ENCODE data around the gene SPPL2C. TPM values are rescaled to one million over a fixed set of nuclear protein-coding genes. Genes with fewer than 3 reads are reported as not detected.

SPPL2C gene
- polyA plus RNA-seq, 1 donor (not counting 4 experiments of a cell fraction or from before 2014, with no cell fraction given), result not detected

DNA sequence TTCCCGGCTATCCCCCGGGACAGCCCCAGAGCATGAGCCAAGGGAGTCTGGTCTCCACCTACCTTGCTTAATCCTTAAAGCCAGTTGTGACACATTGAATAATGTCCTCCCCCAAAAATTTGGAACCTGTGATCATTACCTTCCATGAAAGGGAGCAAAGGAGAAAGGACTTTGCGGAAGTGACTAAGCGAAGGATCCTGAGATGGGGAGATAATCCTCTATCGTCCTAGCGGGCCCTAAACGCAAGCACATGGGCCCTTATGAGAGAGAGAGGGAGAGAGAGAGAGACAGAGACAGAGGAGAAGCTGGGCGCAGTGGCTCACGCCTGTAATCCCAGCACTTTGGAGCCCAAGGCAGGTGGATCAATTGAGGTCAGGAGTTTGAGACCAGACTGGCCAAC, 9.5 kb downstream of the SPPL2C start:
- H3K27ac ChIP-seq (ENCODE audit: control insufficient read depth, insufficient read depth, low read length), result no peak overlapping the region
- H3K9me1 ChIP-seq (ENCODE audit: control insufficient read depth, extremely low read depth, insufficient read depth, low read length), result no peaks in the 10 kb centered on the region
- DNase-seq (ENCODE audit: low read depth, low spot score), result no peak
- no peaks in the 10 kb centered on the region for H3K4me1 ChIP-seq (ENCODE audit: control insufficient read depth, extremely low read depth, insufficient read depth, low read length)
- dilution Hi-C loops (cut with MboI; ENCODE audit: extremely low pct_ligation_motif_present, low sequenced_read_pairs), result loop anchor here (25.0 kb wide), 1 partner anchor 217 kb away; no protein-coding TSS in a partner anchor
- no peak overlapping the region for H3K4me2 ChIP-seq (ENCODE audit: control insufficient read depth, extremely low read depth, insufficient read depth, low read depth, low read length)
- no peaks in the 10 kb centered on the region for H3K9me3 ChIP-seq (ENCODE audit: control insufficient read depth, low read depth, low read length)
- H3K9ac ChIP-seq (ENCODE audit: control insufficient read depth, extremely low read depth, insufficient read depth, low read length), result no peak overlapping the region
- H3K79me2 ChIP-seq (ENCODE audit: control insufficient read depth, insufficient read depth, low read length), result no peaks in the 10 kb centered on the region
- H3K36me3 ChIP-seq (ENCODE audit: control insufficient read depth in 2 of 2, extremely low read depth in 1 of 2, insufficient read depth in 2 of 2, low read length in 2 of 2), result no peaks in the 10 kb centered on the region
- H3K4me3 ChIP-seq (ENCODE audit: control insufficient read depth in 2 of 3, extremely low read depth in 1 of 3, insufficient read depth in 2 of 3, low read depth in 1 of 3, low read length in 3 of 3), result no peak overlapping the region
- no peaks in the 10 kb centered on the region for H4K20me1 ChIP-seq (ENCODE audit: control insufficient read depth, extremely low read depth, insufficient read depth, low read length)
- no peak overlapping the region for H2AFZ ChIP-seq (ENCODE audit: control insufficient read depth, low read length)
- TF ChIP-seq, protein P1, sequence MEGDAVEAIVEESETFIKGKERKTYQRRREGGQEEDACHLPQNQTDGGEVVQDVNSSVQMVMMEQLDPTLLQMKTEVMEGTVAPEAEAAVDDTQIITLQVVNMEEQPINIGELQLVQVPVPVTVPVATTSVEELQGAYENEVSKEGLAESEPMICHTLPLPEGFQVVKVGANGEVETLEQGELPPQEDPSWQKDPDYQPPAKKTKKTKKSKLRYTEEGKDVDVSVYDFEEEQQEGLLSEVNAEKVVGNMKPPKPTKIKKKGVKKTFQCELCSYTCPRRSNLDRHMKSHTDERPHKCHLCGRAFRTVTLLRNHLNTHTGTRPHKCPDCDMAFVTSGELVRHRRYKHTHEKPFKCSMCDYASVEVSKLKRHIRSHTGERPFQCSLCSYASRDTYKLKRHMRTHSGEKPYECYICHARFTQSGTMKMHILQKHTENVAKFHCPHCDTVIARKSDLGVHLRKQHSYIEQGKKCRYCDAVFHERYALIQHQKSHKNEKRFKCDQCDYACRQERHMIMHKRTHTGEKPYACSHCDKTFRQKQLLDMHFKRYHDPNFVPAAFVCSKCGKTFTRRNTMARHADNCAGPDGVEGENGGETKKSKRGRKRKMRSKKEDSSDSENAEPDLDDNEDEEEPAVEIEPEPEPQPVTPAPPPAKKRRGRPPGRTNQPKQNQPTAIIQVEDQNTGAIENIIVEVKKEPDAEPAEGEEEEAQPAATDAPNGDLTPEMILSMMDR (optimal IDR thresholded peaks at IDR 0.05 in 1 of 3, IDR thresholded peaks at IDR 0.05 in 1 of 3, conservative IDR thresholded peaks at IDR 0.05 in 1 of 3; ENCODE audit: extremely low read depth in 1 of 3, insufficient read depth in 2 of 3, low read length in 3 of 3), result no peak
- TF ChIP-seq EZH2 (IDR thresholded peaks at IDR 0.05; ENCODE audit: low read length), result no peak
- no peak for FAIRE-seq
- no peaks in the 10 kb centered on the region for H3K27me3 ChIP-seq (ENCODE audit: control insufficient read depth, extremely low read depth, insufficient read depth, low read length)

DNA sequence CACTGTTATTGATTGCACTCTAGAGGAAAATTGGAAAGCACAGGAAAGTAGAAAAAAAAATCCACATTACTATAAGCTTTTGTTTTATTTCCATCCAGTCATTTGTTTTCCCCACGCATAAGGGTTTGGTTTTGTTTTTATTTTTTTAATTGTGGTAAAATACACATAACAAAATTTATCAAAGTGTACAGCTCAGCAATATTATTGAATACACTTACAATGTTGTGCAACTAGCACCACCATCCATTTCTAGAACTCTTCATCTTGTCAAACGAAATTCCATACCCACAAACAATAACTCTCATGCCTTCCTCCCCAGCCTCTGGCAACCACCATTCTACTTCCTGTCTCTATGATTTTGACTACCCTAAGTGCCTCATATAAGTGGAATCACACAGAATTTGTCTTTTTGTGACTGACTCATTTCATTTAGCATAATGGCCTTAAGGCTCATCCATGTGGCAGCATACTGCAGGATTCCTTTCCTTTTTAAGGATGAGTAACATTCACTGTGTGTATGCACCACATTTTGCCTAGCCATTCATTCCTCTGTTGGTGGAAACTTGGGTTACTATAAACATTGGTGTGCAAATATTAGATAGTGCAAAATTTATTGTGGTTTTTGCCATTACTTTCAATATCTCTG, 11.1 kb downstream of the SPPL2C start:
- H3K27ac ChIP-seq (ENCODE audit: control insufficient read depth, insufficient read depth, low read length), result no peak overlapping the region
- H3K9ac ChIP-seq (ENCODE audit: control insufficient read depth, extremely low read depth, insufficient read depth, low read length), result no peak overlapping the region
- no peak for DNase-seq (ENCODE audit: low read depth, low spot score)
- H2AFZ ChIP-seq (ENCODE audit: control insufficient read depth, low read length), result no peak overlapping the region
- no peaks in the 10 kb centered on the region for H3K9me1 ChIP-seq (ENCODE audit: control insufficient read depth, extremely low read depth, insufficient read depth, low read length)
- H4K20me1 ChIP-seq (ENCODE audit: control insufficient read depth, extremely low read depth, insufficient read depth, low read length), result no peaks in the 10 kb centered on the region
- TF ChIP-seq EZH2 (IDR thresholded peaks at IDR 0.05; ENCODE audit: low read length), result no peak
- TF ChIP-seq, protein P1 (optimal IDR thresholded peaks at IDR 0.05 in 1 of 3, IDR thresholded peaks at IDR 0.05 in 1 of 3, conservative IDR thresholded peaks at IDR 0.05 in 1 of 3; ENCODE audit: extremely low read depth in 1 of 3, insufficient read depth in 2 of 3, low read length in 3 of 3), result no peak
- no peak for FAIRE-seq
- H3K4me2 ChIP-seq (ENCODE audit: control insufficient read depth, extremely low read depth, insufficient read depth, low read depth, low read length), result no peak overlapping the region
- no peaks in the 10 kb centered on the region for H3K79me2 ChIP-seq (ENCODE audit: control insufficient read depth, insufficient read depth, low read length)
- H3K27me3 ChIP-seq (ENCODE audit: control insufficient read depth, extremely low read depth, insufficient read depth, low read length), result no peaks in the 10 kb centered on the region
- no peaks in the 10 kb centered on the region for H3K9me3 ChIP-seq (ENCODE audit: control insufficient read depth, low read depth, low read length)
- H3K4me3 ChIP-seq (ENCODE audit: control insufficient read depth in 2 of 3, extremely low read depth in 1 of 3, insufficient read depth in 2 of 3, low read depth in 1 of 3, low read length in 3 of 3), result no peak overlapping the region
- no peaks in the 10 kb centered on the region for H3K36me3 ChIP-seq (ENCODE audit: control insufficient read depth in 2 of 2, extremely low read depth in 1 of 2, insufficient read depth in 2 of 2, low read length in 2 of 2)
- H3K4me1 ChIP-seq (ENCODE audit: control insufficient read depth, extremely low read depth, insufficient read depth, low read length), result no peaks in the 10 kb centered on the region
- dilution Hi-C loops (cut with MboI; ENCODE audit: extremely low pct_ligation_motif_present, low sequenced_read_pairs), result loop anchor here (25.0 kb wide), 1 partner anchor 219 kb away; no protein-coding TSS in a partner anchor
